Kidney (tissue), 14 donors: ENCODE results near the gene PHF13. TPM values are rescaled to one million over a fixed set of nuclear protein-coding genes. Genes with fewer than 3 reads are reported as not detected.
"Not testable (repeated sequence)": the region's sequence is repeated elsewhere in the genome, so short reads cannot be mapped to it uniquely, and the experiment has no call there.

Experiments used
- DNase-seq, 5 donors: peaks; one replicate each; pipeline ENCODE4 v3.0.0-alpha.2; 2013 to 2020
- FAIRE-seq: peaks from 2 replicates; lab custom pipeline; 2012; peaks lifted over from hg19 to GRCh38; lab: Jason Lieb, UNC
- H3K27ac ChIP-seq, 2 donors: one replicate each; pipeline ENCODE4 v1.7.0; 2013; ENCODE audit warnings: low read depth in 2 of 2, low read length in 2 of 2, inconsistent platforms in 1 of 2
- H3K27me3 ChIP-seq: one replicate; pipeline ENCODE4 v1.7.1; 2013; ENCODE audit warnings: low read length, inconsistent platforms; ENCODE audit not compliant: control insufficient read depth, insufficient read depth
- H3K36me3 ChIP-seq, 3 donors: one replicate each; pipeline versions ENCODE4 v1.7.0 to v1.7.1; 2013; ENCODE audit warnings: low read length in 3 of 3, control low read depth in 1 of 3, inconsistent platforms in 1 of 3; ENCODE audit not compliant: insufficient read depth in 3 of 3, control insufficient read depth in 2 of 3
- H3K4me1 ChIP-seq, 3 donors: one replicate each; pipeline versions ENCODE4 v1.7.0 to v1.7.1; 2013; ENCODE audit warnings: low read length in 3 of 3, inconsistent platforms in 1 of 3, low read depth in 1 of 3; ENCODE audit not compliant: control insufficient read depth in 2 of 3, insufficient read depth in 2 of 3
- H3K4me3 ChIP-seq, 3 donors: one replicate each; pipeline versions ENCODE4 v1.7.0 to v1.8.1; 2013; ENCODE audit warnings: low read length in 3 of 3, control low read depth in 1 of 3, inconsistent platforms in 1 of 3
- H3K9ac ChIP-seq, 3 donors: one replicate each; pipeline versions ENCODE4 v1.7.0 to v1.7.1; 2013; ENCODE audit warnings: low read length in 3 of 3, control low read depth in 1 of 3, inconsistent platforms in 1 of 3
- H3K9me3 ChIP-seq, 3 donors: one replicate each; pipeline versions ENCODE4 v1.7.0 to v1.7.1; 2013; ENCODE audit warnings: low read length in 3 of 3, control low read depth in 1 of 3, inconsistent platforms in 1 of 3; ENCODE audit not compliant: control insufficient read depth in 2 of 3, insufficient read depth in 1 of 3
- CTCF ChIP-seq: IDR thresholded peaks from 3 replicates; pipeline ENCODE4 v1.5.1; 2012; ENCODE audit warnings: mild to moderate bottlenecking, moderate library complexity, borderline replicate concordance; ENCODE audit not compliant: insufficient read depth; ENCODE audit errors: extremely low read depth
- intact Hi-C: fragments of 100-400 bp; cut with DNase I; formaldehyde crosslinking; loops from one replicate; pipeline ENCODE4 v1.11.1; 2022
- polyA plus RNA-seq: library from polyadenylated mRNA; stranded (reverse); fragments of 350-450 nt; fragmentation: Illumina TruSeq; extraction: RNeasy Lipid Tissue Mini Kit (QIAGEN cat#74804); gene quantifications from one replicate; pipeline ENCODE4 v1.2.3, GENCODE V29; 2014; ENCODE audit warnings: low read depth, low replicate concordance; ENCODE audit not compliant: insufficient read depth
- total RNA-seq: library from RNA; stranded (reverse); fragmentation: NEBNext Ultra II Directional; extraction: Animal tissue kit (Norgen Biotek cat#: 25700); gene quantifications from one replicate; pipeline ENCODE4 v1.2.1, GENCODE V29; 2021
- donor health status: control.
- donor health status: control.
- donor health status: control.
- donor health status: control.
- donor health status: control.
- donor health status: DM: yes; HTN: yes; CAD: no.
- donor health status: Normal renal cell carcinoma (clear cell type).

PHF13 gene
- total and polyA plus RNA-seq, 2 donors from 2014 or later, result 6.0 to 11.0 TPM

DNA sequence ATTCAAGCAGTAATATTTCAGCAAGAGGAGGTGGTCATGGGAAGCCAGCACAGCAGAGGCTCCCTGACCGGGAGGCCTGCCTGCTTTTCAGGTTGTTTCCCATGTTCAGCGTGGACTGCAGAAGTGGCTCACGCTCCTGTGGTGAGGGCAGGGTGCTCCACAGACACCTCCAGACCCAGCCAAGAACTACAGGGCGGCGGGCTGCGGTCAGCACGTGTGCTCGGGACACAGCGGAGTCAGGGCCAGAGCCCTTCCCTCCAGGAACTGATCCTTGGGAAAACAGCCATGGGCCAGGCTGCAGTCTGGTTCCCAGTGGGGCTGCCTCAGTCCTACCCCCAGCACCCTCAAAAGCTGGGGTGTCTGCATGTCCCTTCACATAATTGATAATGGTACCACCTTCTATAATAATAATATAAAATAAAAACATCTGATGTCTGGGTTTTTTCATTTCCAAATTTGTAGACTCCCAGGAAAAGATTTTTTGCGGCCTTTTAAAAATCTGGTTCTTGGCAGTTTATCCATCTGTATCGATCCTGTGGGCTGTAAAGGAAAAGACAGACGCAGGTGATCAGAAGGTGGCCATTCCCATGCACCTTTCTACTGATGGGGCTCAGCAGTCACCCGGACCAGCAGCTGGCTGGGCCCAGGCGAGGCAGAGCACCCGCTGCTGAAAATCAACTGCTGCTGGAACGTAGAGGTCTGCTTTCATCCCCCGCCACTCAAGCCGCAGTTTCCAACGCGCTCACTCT is 21.8 kb downstream of the PHF13 start:
- H3K36me3 ChIP-seq, result peaks cover 2 to 44% (median 37%) of the 10 kb centered on the region in 3 donors
- DNase-seq (no peak), FAIRE-seq (no peak)
- no peak for TF ChIP-seq CTCF
- H3K9me3 ChIP-seq, result no peaks in the 10 kb centered on the region
- H3K27me3 ChIP-seq, result no peaks in the 10 kb centered on the region
- no peak overlapping the region for H3K9ac ChIP-seq
- H3K4me1 ChIP-seq, result peaks cover 0 to 4% (median 0%) of the 10 kb centered on the region in 3 donors
- no peak overlapping the region for H3K4me3 ChIP-seq
- intact Hi-C loops, result no loop called here
- no peak overlapping the region for H3K27ac ChIP-seq

GRCh38 chr1:6635910-6636760 is 22.6 kb downstream of the PHF13 start:
- no peak for TF ChIP-seq CTCF
- DNase-seq (no peak), FAIRE-seq (no peak)
- no peak overlapping the region for H3K9ac ChIP-seq
- H3K4me3 ChIP-seq, result no peak overlapping the region
- peaks cover 2 to 46% (median 37%) of the 10 kb centered on the region in 3 donors for H3K36me3 ChIP-seq
- no peaks in the 10 kb centered on the region for H3K27me3 ChIP-seq
- intact Hi-C loops, result no loop called here
- peaks cover 0 to 4% (median 0%) of the 10 kb centered on the region in 3 donors for H3K4me1 ChIP-seq
- no peak overlapping the region for H3K27ac ChIP-seq
- no peaks in the 10 kb centered on the region for H3K9me3 ChIP-seq

DNA sequence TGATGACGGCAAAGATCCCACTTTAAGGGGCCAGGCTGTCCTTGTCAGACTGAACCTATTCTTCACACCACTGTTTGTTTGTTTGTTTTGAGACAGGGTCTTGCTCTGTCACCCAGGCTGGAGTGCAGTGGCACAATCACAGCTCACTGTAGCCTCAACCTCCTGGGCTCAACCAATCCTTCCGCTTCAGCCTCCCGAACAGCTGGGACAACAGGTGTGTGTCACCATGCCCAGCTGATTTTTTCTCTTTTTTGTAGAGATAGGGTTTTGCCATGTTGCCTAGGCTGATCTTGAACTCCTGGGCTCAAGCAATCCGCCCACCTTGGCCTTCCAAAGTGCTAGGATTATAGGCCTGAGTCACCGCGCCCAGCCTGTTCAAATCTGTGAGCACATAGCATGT is 23.2 kb downstream of the PHF13 start:
- H3K36me3 ChIP-seq, result peaks cover 2 to 46% (median 40%) of the 10 kb centered on the region in 3 donors
- not testable (repeated sequence) for FAIRE-seq, H3K27ac ChIP-seq

DNA sequence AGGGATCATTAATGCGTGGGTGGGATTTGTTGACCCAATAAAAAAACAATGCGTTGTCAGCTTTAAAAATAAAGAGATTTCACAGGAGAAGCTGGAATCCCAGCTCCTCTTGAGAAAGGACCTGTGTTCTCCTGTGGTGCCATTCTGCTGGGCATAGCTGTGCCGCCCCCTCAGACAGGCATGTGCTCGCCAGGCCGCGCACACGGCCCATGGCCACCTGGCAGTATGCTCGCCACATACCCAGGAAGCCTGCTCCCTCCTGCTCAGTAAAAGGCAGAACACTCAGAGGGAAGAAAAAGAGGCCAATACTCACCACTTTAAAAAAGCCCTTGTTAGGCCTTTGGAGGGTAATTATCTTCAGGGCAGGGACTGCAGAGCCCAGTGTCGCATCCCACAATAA is 24.2 kb downstream of the PHF13 start:
- no peak for DNase-seq
- Histone ChIP-seq H3K4me3 (no peak overlapping the region), H3K36me3 (peaks cover 2 to 41% (median 38%) of the 10 kb centered on the region in 3 donors), H3K4me1 (peaks cover 0 to 4% (median 0%) of the 10 kb centered on the region in 3 donors), H3K27me3 (no peaks in the 10 kb centered on the region), H3K27ac (no peak overlapping the region), H3K9ac (no peak overlapping the region), H3K9me3 (no peaks in the 10 kb centered on the region)
- no peak for FAIRE-seq
- no peak for TF ChIP-seq CTCF
- intact Hi-C loops, result no loop called here

More for the DNA sequence above, 23.2 kb downstream of the PHF13 start:
- H3K27me3 ChIP-seq, DNase-seq, intact Hi-C loops, H3K9ac ChIP-seq, H3K9me3 ChIP-seq, H3K4me1 ChIP-seq, H3K4me3 ChIP-seq: not testable (repeated sequence)
